Measurements from ENCODE around the gene ATG2B. TPM values are rescaled to one million over a fixed set of nuclear protein-coding genes. Genes with fewer than 3 reads are reported as not detected.
A peak's percentile ranks its signal among the peaks of the same experiment; 100 is the strongest.

The ATG2B gene
- total and polyA plus RNA-seq, 10 of the 15 experiments (the other 5 are each of a cell fraction or from before 2014, with no cell fraction given), result 0.84 to 15.4 (median 9.9) TPM

DNA sequence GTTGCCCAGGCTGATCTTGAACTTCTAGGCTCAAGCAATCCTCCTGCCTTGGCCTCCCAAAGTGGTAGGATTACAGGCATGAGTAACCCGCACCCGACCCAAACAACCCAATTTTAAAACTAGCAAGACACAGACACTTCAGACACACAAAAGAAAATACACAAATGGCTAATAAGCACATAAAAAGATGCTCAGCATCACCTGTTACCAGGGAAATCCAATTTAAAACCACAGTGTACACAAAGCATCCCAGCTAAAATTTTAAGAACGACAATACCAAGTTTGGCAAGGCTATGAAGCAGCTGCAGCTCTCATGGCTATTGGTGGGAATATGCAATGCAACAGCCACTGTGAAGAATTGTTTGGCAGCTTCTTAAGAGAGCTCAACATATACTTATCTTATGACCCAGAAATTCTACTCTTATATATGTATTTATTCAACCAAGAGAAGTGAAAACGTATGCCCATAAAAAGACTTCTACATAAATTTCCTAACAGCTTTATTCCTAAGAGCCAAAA, 65.1 kb downstream of the ATG2B start:
- H3K27me3 ChIP-seq (replicated peaks in 1 of 2; ENCODE audit: control insufficient read depth in 2 of 2, insufficient read depth in 2 of 2, low read length in 1 of 2), result no peaks in the 10 kb centered on the region
- peaks cover 0 to 4% of the 10 kb centered on the region in 2 experiments; a peak in 2 of 4 replicates for H3K36me3 ChIP-seq (ENCODE audit: control insufficient read depth in 2 of 2, insufficient read depth in 2 of 2, low read length in 1 of 2)
- intact Hi-C loops (cut with micrococcal nuclease; ENCODE audit: unreplicated experiment) (loop anchor here (1.0 kb wide), 1 partner anchor 126 kb away; no protein-coding TSS in a partner anchor), in situ Hi-C loops (cut with MboI) (loop anchor here (5.0 kb wide), 1 partner anchor 119 kb away; no protein-coding TSS in a partner anchor)
- H3K4me1 ChIP-seq (ENCODE audit: control insufficient read depth, insufficient read depth, low read length), result no peaks in the 10 kb centered on the region
- H3K9ac ChIP-seq (ENCODE audit: control insufficient read depth, insufficient read depth, low read length), result no peak overlapping the region
- BruUV-seq (replicated peaks), result no TSS peak
- TF ChIP-seq RFX5 (IDR thresholded peaks at IDR 0.05; ENCODE audit: low read depth, low read length) (peak; percentile 61), SPI1 (IDR thresholded peaks at IDR 0.05; ENCODE audit: borderline replicate concordance, insufficient read depth, low read depth, low read length) (no peak)
- ChIA-PET CTCF (interaction anchor here (1.2 to 7.2 kb wide), 7 partner anchors 9 to 197 kb away, joined by 3 to 51 read pairs (median 6); no protein-coding TSS in a partner anchor), SMC1A (ENCODE audit: uncharacterized antibody, unreplicated experiment) (interaction anchor here (1.0 kb wide), 2 partner anchors 126 to 214 kb away, joined by 3 read pairs; no protein-coding TSS in a partner anchor), POLR2A (no interaction called here), RAD21 (ENCODE audit: unreplicated experiment) (interaction anchor here (0.6 to 2.0 kb wide), 4 partner anchors 10 to 505 kb away, joined by 3 to 6 read pairs (median 4); no protein-coding TSS in a partner anchor)
- H4K20me1 ChIP-seq (ENCODE audit: control insufficient read depth, insufficient read depth), result no peaks in the 10 kb centered on the region
- H3K79me2 ChIP-seq (ENCODE audit: control insufficient read depth, insufficient read depth, low read length), result no peaks in the 10 kb centered on the region
- H2AFZ ChIP-seq (ENCODE audit: control insufficient read depth, low read depth, low read length), result no peak overlapping the region
- no peak overlapping the region for H3K4me3 ChIP-seq
- no peaks in the 10 kb centered on the region for H3K9me3 ChIP-seq (replicated peaks; ENCODE audit: control insufficient read depth, insufficient read depth, low read length)
- H3K4me2 ChIP-seq (ENCODE audit: control insufficient read depth, insufficient read depth), result no peak overlapping the region
- FAIRE-seq (no peak), ATAC-seq (no peak), DNase-seq (ENCODE audit: low read depth, low spot score) (no peak)
- 94% methylated on average over 4 of the region's 4 CpGs for WGBS (ENCODE audit: insufficient coverage, insufficient replicate concordance, low lambda C conversion rate, missing lambda C conversion rate)
- H3K27ac ChIP-seq (ENCODE audit: control insufficient read depth, insufficient read depth), result no peak overlapping the region

GRCh38 chr14:96297000-96297399, 66.1 kb downstream of the ATG2B start:
- intact Hi-C loops (cut with micrococcal nuclease; ENCODE audit: unreplicated experiment) (loop anchor here (1.0 kb wide), 1 partner anchor 127 kb away; no protein-coding TSS in a partner anchor), in situ Hi-C loops (cut with MboI) (loop anchor here (5.0 kb wide), 1 partner anchor 120 kb away; no protein-coding TSS in a partner anchor)
- ATAC-seq (peak; percentile 66; the same call in 2 of the 3 replicates), DNase-seq (ENCODE audit: low read depth, low spot score) (no peak), FAIRE-seq (no peak)
- Histone ChIP-seq H3K27ac (ENCODE audit: control insufficient read depth, insufficient read depth) (no peak overlapping the region), H4K20me1 (ENCODE audit: control insufficient read depth, insufficient read depth) (no peaks in the 10 kb centered on the region), H3K4me2 (ENCODE audit: control insufficient read depth, insufficient read depth) (no peak overlapping the region), H3K4me1 (ENCODE audit: control insufficient read depth, insufficient read depth, low read length) (no peaks in the 10 kb centered on the region), H3K27me3 (replicated peaks in 1 of 2; ENCODE audit: control insufficient read depth in 2 of 2, insufficient read depth in 2 of 2, low read length in 1 of 2) (no peaks in the 10 kb centered on the region), H3K79me2 (ENCODE audit: control insufficient read depth, insufficient read depth, low read length) (no peaks in the 10 kb centered on the region), H3K36me3 (ENCODE audit: control insufficient read depth in 2 of 2, insufficient read depth in 2 of 2, low read length in 1 of 2) (peaks cover 0 to 4% of the 10 kb centered on the region in 2 experiments; a peak in 2 of 4 replicates), H3K9ac (ENCODE audit: control insufficient read depth, insufficient read depth, low read length) (no peak overlapping the region), H3K9me3 (replicated peaks; ENCODE audit: control insufficient read depth, insufficient read depth, low read length) (no peaks in the 10 kb centered on the region), H3K4me3 (no peak overlapping the region), H2AFZ (ENCODE audit: control insufficient read depth, low read depth, low read length) (no peak overlapping the region)
- ChIA-PET RAD21 (ENCODE audit: unreplicated experiment) (interaction anchor here (0.7 to 2.0 kb wide), 4 partner anchors 11 to 130 kb away, joined by 3 to 6 read pairs (median 3); no protein-coding TSS in a partner anchor), CTCF (interaction anchor here (1.2 to 7.2 kb wide), 5 partner anchors 11 to 196 kb away, joined by 3 to 51 read pairs (median 6); no protein-coding TSS in a partner anchor), SMC1A (ENCODE audit: uncharacterized antibody, unreplicated experiment) (interaction anchor here (1.0 to 1.8 kb wide), 2 partner anchors 11 to 26 kb away, joined by 3 to 4 read pairs; no protein-coding TSS in a partner anchor), POLR2A (no interaction called here)
- no TSS peak for BruUV-seq (replicated peaks)
- 73% methylated on average over 2 of the region's 2 CpGs for WGBS (ENCODE audit: insufficient coverage, insufficient replicate concordance, low lambda C conversion rate, missing lambda C conversion rate)
- TF ChIP-seq ZNF384 (IDR thresholded peaks at IDR 0.05; ENCODE audit: borderline replicate concordance, low read depth, low read length) (0 out of 2 replicates have a peak, but pooled peaks have one; percentile 44), NFYB (IDR thresholded peaks at IDR 0.05; ENCODE audit: insufficient read depth, low read depth, low read length) (no peak), HDAC6 (IDR thresholded peaks at IDR 0.05; ENCODE audit: unreplicated experiment) (no peak), PAX8 (IDR thresholded peaks at IDR 0.05) (no peak), SMAD5 (IDR thresholded peaks at IDR 0.05; ENCODE audit: low read depth) (no peak), MTA3 (IDR thresholded peaks at IDR 0.05; ENCODE audit: borderline replicate concordance, low read length) (no peak), RCOR1 (conservative IDR thresholded peaks at IDR 0.05; ENCODE audit: low read depth, low read length) (no peak), ZNF217 (IDR thresholded peaks at IDR 0.05) (no peak), HCFC1 (IDR thresholded peaks at IDR 0.05; ENCODE audit: low read length) (no peak), YBX1 (IDR thresholded peaks at IDR 0.05) (no peak), SREBF1 (IDR thresholded peaks at IDR 0.05; ENCODE audit: low read length) (no peak), POLR2AphosphoS5 (IDR thresholded peaks at IDR 0.05; ENCODE audit: low read length) (no peak), RAD21 (IDR thresholded peaks at IDR 0.05; ENCODE audit: insufficient read depth, low read depth, low read length) (peak; percentile 62), ZBTB33 (IDR thresholded peaks at IDR 0.05) (no peak), SMC3 (IDR thresholded peaks at IDR 0.05; ENCODE audit: borderline replicate concordance, low read length) (peak; percentile 51; the same call in 1 of the 2 replicates)
